Fibroblast of gingiva (primary cell): Measurements from ENCODE around the gene TSPEAR.

Source experiments
- DNase-seq: peaks from one replicate; pipeline ENCODE4 v3.0.0-alpha.2; 2011; ENCODE audit warnings: low read depth

Gene TSPEAR

DNA sequence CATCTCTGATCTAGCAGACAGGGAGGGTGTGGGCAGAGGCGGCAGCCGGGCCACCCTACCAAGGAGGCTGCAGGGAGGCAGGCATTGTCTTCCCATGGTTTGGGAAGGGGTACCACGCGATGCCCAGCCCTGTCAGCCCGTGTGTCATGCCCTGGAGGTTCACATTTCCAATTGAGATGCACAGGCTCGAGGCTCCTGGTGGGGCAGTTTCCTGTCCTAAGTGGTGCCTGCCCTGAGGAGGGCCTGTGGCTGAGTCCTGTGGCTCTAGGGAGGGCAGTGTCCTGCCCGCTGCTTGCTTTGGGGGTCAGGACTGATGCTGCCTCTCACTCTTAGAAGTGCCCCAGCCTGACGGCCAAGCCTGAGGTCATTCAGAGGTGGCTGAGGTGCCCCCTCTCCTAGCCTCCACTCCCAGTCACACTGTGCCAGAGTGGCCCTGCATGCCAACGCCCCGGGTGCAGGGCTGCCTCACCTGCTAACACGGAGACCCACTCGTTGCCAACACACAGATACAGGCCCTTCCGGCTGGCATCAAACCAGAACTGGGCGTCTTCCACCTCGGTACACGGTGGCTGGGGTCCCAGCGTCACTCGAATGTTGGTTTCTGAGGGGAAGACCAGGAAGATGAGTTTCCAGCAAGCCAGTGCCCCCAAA lies 183.3 kb downstream of the TSPEAR start:
- no peak for DNase-seq

DNA sequence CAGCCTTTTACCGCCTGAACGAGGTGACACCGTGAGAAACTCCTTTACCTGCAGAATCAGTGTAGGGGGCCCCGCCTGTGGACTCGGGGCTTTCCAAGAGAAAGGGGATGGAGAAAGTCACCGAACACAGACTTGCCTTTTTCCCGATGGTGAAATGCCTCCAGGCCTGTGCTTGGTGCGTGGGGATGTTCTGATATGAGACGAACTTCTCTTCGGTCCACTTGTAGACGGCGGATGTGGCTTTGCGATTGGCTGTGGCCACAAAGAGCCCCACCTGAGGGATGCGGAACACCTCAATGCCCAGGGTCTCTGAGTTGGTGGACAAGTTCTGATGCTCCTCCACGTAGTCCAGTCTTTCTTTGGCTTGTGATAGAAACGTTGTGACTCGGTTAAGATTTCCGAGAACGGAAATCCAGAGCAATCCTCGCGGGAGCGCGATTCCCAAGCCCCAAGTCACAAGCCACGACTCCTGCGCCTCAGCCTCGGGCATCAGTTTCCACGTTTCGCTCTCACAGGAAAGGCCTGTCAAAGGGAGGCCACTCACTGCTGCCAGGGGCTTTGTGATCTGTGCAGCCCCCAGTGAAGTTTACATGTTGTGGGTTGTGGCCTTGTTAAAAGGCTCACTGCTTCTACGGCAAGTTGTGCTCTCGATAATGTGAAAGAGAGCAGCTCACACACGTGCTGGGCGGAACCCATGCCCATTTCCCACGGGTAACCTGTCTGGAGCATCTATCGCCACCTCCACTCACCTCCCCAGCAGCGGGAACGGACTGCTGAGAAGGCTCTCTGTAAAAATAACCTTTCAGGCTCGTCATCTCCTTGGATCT lies 184.0 kb downstream of the TSPEAR start:
- no peak for DNase-seq

DNA sequence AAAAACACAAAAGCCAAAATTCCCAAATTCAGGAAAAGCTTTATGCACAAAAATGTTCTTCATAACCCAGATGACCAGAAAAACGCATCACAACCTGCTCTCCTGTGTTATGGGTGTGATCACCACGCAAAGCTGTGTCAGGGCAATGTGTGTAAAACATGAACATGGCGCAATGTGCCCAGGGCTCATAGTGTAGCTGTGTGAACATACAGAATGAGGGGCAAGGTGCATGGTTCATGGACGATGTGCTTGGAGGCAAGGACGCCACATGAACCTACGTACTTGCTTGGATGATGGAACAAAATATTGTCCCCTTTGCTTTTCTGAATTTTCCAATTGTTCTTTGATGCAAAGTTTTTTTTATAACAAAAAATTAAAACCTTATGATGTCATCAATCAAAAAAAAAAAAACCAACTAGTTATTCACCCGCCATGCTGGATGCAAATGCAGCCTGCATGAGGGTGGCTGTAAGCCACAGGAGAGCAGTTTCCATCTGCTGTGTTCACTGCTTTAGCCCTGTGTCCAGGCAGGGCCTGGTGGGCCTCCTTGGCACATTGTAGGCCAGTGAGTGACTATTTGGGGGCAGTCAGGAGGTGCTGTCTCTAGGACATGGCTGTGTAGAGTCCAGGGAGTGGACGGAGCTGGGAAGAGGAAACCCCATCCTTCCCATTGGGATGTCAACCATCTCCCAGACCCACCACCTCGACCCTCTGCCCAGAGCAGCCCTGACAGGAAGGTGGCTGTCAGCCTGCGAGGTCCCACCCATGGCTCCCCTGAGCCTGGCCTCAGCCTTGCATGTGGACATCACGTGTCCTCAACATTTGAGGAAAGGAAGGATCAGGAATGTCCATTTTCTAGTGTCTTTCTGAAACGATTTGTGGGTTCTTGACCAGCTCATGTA lies 185.0 kb downstream of the TSPEAR start:
- no peak for DNase-seq

DNA sequence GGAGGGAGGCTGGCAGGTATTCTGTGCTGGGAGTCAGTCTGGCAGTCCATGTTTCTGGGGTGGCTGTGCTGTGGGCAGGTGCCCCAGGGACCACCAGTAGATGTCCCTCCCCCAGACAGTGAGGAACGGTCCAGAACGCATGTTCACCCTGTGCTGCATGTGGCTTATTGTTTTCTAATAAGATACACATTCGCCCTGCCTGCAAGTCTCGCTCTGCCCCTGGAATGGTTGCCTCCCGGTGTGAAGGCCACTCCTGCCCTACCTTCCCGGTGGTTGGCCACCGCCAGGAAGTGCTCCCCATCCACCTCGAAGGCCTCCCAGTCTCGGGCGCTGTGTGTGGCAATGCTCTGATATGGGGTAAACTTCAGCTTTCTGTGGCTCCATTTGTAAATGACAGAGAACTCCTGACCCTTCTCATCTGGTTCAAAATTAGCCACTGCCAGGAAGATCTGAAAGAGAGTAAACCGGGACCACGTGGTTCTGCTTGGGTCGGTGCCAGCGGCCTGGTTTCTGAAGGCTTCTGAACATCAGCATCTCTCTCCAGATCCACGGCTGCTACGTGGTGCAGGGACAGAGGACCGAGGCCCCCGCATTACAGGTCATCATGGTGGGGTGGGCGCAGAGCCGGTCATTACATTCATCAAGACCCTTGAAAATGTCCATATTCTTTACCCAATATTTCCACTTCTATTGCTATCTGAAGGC lies 185.8 kb downstream of the TSPEAR start:
- no peak for DNase-seq

DNA sequence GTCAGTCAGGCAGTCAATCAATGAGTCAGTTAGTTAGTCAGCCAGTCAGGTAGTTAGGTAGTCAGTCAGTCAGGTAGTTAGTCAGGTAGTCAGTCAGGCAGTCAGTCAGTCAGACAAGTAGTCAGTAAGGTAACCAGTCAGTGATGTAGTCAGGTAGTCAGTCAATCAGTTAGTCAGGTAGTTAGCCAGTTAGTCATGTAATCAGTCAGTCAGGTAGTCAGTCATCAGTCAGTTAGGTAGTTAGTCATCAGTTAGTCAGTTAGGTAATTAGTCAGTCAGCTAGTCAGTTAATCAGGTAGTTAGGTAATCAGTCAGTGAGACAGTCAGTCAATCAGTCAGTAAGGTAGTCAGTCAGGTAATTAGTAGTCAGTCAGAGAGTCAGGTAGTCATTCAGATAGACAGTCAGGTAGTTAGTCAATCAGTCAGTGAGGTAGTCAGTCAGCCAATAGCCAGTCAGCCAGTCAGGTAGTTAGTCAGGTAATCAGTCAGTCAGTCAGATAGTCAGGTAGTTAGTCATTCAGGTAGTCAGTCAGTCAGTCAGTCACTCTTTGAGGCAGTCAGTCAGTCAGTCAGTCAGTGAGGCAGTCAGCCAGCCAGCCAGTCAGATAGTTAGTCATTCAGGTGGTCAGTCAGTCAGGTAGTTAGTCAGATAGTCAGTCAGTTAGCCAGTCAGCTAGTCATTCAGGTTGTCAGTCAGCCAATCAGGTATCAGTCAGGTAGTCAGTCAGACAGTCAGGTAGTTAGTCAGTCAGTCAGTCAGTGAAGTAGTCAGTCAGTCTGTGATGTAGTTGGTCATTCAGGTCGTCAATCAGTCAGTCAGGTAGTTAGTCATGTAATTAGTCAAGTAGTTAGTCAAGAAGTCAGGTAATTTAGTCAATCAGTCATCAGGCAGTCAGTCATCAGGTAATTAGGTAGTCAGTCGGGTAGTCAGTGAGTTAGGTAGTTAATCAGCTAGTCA lies 186.7 kb downstream of the TSPEAR start:
- DNase-seq: no peak

DNA sequence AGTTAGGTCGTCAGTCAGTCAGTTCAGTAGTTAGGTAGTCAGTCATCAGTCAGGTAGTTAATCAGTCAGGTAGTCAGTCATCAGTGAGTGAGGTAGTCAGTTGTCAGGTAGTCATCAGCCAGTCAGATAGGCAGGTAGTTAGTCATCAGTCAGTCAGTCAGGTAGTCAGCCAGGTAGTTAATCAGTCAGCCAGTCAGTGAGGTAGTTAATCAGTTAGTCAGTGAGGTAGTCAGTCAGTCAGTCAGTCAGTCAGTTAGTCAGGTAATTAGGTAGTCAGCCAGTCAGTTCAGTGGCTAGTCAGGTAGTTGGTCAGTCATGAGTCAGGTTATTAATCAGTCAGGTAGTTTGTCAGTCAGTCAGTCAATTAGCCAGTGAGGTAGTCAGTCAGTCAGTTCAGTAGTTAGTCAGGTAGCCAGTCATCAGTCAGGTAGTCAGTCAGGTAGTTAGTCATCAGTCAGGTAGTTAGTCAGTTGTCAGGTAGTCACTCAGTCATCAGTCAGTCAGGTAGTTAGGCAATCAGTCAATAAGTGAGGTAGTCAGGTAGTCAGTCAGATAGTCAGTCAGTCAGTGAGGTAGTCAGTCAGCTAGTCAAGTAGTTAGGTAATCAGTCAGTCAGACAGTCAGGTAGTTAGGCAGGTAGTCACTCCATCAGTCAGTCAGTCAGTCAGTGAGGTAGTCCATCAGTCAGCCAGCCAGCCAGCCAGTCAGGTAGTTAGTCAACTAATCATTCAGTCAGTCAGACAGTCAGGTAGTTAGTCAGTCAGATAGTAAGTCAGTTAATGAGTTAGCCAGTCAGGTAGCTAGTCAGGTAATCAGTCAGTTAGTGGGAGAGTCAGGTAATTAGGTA lies 187.6 kb downstream of the TSPEAR start:
- no peak for DNase-seq

DNA sequence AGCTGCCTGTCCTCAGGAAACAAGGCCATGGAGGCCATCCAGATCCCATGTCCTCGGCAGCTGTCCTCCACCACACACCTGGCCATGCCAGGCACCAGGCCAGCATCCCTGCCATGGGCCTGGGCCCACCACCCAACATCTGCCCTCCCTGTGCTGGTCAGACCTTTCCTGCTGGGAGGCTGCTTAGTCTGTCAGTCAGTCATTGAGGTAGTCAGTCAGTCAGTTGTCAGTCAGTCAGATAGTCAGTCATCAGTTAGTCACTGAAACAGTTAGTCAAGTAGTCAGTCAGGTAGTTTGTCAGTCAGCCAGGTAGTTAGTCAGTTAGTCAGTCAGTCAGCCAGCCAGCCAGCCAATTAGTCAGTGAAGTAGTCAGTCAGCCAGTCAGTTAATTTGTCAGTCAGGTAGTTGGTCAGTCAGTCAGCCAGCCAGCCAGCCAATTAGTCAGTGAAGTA lies 188.6 kb downstream of the TSPEAR start:
- DNase-seq: no peak

DNA sequence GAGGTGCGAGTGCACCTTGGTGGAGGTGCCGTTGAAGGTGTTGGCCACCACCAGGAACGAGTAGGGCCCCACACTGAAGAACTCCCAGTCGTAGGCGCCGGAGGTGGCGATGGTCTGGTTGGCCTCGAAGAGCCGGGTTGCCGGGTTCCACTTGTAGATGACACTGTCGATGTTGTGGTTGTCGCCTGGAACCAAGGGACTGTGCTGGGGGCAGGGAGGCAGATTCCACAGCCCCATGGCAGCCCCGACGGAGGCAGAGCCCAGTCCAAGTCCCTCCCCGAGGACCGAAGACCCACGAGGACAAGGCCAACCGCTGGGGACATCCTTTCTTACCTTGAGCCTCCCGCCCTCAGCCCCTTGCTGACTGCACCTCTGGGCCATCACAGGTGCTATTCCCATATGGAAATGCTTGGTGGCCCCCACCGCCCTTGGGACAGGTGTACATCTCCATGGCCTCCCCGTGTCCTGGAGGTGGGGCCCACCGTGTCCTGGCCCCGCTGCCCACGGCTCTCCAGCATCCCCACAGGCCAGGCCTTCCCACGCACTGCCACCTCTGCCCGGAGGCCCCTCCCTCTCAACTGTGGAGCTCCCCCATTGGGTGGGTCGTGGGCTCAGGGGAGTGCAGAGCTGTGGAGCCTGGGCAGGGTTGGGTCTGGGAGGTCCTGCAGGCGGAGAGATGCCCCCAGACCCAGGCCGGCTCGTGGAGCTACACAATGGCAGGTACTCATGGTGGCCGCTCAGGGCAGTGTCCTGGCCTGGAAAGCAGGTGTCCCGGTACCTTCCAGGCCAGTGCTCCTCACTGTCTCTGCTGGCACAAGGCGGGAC lies 189.2 kb downstream of the TSPEAR start:
- DNase-seq: no peak

DNA sequence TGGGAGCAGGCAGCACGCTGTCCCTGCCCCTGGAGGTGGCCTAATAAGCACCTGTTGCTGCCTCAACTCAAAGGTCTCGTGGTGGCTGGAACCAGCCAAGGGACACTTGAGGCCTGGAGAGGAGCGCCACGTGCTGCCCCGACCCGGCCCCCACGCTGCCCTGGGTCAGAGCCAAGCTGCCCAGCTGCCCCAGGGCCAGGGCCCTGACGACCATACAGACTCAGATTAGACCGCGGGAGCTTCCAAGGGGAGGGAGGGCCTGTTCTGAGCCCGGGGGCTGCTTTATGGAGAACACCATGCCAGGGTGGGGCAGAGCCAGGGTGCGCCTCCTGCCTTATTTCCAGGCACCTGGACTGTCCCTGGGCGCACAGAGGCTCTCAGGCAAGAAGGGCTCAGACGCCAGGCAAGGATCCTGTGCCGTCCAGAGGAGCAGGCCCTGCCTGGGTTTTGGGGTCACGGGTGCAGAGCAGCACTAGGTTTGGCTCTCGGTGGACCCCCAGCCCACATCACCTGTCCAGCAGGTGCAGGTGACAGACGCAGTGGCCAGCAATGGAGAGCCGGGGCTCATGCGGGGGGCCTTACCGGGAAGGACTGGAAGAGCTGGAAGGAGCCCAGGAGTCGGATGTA lies 190.0 kb downstream of the TSPEAR start:
- no peak for DNase-seq

DNA sequence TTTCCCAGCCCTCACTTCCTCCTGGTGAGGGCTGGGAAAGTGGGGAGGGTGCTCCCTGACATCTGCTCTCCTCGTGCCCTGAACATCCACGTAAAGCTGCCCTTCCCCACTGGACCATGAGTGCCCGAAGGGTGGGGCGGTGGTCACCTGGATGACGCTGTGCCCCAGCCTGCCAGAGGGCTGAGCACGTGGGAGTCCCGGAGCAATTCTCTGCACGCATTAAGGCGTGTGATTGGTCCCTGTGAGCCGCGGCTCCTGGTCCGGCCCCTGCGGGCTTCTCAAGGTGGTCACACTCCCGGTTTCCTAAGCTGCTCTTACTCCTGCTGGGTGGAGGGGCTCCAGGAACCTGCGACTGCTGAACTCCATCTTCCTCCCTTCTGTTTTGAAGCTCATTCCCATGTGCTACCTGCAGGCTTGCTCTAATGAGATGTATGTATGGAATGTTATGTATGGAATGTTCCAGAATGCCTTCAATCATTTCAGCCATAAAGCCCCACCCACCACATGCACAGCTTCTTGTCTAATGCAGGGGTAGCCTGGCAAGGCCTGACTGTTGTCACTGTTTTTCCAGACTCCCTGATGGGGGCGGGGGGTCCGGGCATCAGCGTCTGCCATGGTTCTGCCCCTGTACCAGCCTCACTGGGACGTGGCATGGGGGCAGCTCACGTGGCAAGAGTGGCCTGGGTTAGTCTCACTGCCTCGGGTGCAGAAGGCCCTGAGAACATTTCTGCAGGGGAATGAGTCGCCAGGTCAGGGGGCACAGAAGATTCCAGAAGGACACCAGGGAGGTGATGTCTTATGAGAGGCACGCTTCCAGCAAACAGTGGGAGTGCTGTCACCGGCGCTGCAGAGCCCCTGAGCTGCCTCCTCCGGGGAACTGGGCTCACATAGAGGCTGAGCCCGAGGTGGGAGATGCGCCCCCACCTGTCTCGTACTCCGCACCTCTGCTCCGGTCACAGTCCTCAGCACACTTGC lies 190.8 kb downstream of the TSPEAR start:
- no peak for DNase-seq

DNA sequence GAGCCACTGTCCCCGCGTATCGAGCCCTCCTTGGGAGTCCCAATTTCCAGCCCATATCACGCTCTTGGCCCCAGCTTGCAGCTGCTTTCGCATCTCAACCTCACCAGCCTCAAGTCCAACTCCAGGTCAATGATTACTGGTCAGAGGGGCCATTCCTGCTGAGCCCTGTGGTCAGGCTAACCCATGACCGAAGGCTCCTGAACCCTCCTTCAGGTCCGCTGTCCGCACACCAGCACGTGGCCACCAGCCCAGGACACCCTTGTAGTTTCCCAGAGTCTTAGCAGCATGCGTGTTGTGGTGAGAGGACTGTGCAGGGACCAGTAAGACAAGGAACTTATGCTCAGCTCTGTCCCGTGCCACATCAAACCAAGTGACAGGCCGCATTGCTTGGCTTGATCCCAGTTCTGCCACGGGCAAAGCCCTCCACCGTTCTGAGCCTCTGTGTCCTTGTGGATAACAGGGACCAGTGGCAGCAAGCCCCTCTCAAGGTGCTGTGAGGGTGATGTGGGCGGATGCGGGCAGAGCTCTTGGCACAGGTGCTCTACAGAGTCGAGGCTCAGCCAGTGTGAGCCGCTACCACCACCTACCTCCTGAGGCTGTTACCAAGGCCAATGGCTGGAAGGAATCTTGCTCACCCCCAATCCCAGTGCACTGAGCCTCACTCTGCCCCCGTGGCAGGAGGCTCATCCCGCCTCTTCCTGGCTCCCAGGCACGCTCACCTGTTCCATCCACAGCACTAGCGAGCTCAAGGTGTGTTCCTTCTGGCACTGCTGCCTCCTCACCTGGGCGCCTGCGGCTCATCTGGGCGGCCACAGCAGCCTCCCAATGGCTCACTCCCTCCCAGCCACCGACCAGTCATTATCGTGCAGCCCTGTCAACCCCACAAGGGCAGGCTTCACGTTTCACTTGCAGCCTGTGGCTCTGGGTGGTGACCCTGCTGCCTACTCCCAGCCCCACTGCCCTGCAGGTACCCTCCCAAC lies 191.7 kb downstream of the TSPEAR start:
- no peak for DNase-seq

DNA sequence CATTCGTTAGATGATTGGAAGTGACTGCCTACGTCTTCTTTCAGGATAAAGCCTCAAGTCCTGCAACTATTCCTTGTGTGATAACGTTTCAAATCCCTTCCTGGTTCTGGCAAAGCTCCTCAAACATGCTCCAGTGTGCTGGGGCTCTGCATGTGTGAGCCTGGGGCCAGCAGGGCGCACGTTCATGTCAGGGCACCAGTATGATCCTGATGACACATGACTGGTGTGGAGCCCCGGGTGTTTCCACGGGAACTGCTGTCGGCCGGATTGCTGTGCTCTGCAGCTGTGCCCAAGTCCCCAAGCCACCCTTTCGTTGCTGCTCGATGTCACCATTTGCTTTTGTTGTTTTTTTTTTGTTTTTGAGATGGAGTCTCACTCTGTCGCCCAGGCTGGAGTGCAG lies 192.7 kb downstream of the TSPEAR start:
- no peak for DNase-seq

DNA sequence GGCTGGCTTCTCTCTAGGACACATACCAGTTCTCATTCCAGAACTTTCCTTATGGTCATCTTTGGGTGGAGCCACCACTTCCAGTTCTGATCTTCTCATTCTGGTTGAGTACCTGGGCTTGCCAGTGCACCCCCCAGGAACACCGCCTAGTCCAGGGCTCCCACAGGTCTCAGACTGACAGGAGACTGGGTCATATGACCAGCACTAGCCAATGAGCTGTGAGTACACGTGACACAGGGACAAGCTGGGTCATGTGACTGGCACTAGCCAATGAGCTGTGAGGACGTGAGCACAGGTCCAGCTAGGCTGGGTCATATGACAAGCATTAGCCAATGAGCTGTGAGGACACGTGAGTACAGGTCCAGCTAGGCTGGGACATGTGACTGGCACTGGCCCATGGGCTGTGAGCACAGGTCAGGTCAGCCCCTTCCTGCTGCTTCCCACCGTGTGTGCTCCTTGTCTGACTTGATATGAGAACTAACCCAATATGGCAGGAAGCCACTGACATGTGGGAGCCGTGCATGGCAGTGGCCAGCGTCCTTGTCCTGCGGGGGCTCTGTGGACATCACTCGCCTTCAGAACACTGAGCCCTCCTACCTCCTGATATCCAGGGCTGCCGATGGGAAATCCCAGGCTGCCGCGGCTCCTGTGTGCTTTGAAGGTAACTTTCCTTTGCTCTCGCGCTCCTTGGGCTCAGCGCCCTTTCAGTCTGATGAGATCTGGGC lies 194.0 kb downstream of the TSPEAR start:
- DNase-seq: no peak

DNA sequence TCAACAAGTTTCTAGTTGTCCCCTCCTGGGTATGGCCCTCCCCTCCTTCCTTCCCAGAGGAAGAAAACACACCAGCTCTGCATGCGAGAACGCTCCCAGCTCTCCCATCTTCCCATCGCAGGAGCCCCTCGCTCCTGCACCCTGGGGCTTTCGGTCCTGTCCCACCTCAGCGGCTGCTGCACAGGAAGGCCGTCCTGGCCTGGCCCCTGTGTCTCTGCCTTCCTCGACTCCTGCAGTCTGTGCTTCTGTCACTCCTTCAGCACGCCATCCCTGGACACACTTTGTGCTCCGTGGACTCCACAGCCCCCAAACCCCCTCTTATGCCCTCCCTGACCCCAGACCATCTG lies 194.6 kb downstream of the TSPEAR start:
- DNase-seq: no peak

DNA sequence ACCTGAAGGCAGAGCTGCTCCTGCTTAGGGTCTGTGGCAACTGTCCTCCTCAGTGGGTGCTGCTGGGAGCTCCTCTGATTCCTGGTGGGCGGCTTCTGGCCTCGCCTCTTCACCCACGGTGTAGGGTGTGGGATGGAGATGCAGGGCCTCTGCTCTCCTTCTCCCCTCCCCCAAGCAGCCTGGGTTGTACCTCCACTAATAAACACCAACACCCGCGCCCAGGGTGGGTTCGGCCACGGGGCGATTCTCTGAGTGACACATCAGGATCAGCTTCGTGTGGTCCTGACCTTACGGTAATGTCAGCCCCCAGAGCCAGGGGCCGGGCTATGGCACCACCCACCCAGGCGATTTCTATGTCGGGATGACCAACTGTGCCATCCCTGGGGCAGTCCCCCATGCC lies 195.0 kb downstream of the TSPEAR start:
- no peak for DNase-seq
